Liver (tissue), 9 donors: ENCODE measurements around the gene SETD3. TPM values are rescaled to one million over a fixed set of nuclear protein-coding genes. Genes with fewer than 3 reads are reported as not detected.

Experiments used
- DNase-seq: peaks from one replicate; pipeline ENCODE4 v3.0.0-alpha.2; 2017; ENCODE audit warnings: low spot score
- H3K27ac ChIP-seq, 2 donors: one replicate each; pipeline ENCODE4 v1.7.0; 2013; ENCODE audit warnings: inconsistent platforms in 2 of 2, low read length in 2 of 2, control low read depth in 1 of 2, low read depth in 1 of 2, mild to moderate bottlenecking in 1 of 2
- H3K27me3 ChIP-seq, 4 donors: one replicate each; pipeline versions ENCODE4 v1.6.1 to v1.7.0; 2013; ENCODE audit warnings: low read length in 3 of 4, inconsistent platforms in 1 of 4, mild to moderate bottlenecking in 1 of 4, moderate library complexity in 1 of 4; ENCODE audit not compliant: control insufficient read depth in 4 of 4, insufficient read depth in 4 of 4
- H3K36me3 ChIP-seq, 4 donors: one replicate each; pipeline versions ENCODE4 v1.6.1 to v1.7.0; 2013; ENCODE audit warnings: low read length in 3 of 4, mild to moderate bottlenecking in 3 of 4, low read depth in 1 of 4, moderate library complexity in 1 of 4; ENCODE audit not compliant: control insufficient read depth in 4 of 4, insufficient read depth in 3 of 4
- H3K4me1 ChIP-seq, 4 donors: one replicate each; pipeline versions ENCODE4 v1.6.1 to v1.7.0; 2013; ENCODE audit warnings: low read length in 3 of 4, mild to moderate bottlenecking in 3 of 4, moderate library complexity in 1 of 4; ENCODE audit not compliant: control insufficient read depth in 4 of 4, insufficient read depth in 4 of 4
- H3K4me3 ChIP-seq, 3 donors: one replicate each; pipeline versions ENCODE4 v1.6.1 to v1.7.0; 2013; ENCODE audit warnings: low read length in 3 of 3, control low read depth in 1 of 3, low read depth in 1 of 3, mild to moderate bottlenecking in 1 of 3
- H3K9ac ChIP-seq, 2 donors: one replicate each; pipeline ENCODE4 v1.7.0; 2013; ENCODE audit warnings: low read length in 2 of 2, mild to moderate bottlenecking in 2 of 2, moderate library complexity in 2 of 2, control low read depth in 1 of 2, low read depth in 1 of 2
- H3K9me3 ChIP-seq, 4 donors: one replicate each; pipeline versions ENCODE4 v1.6.1 to v1.7.0; 2013; ENCODE audit warnings: low read length in 3 of 4; ENCODE audit not compliant: control insufficient read depth in 4 of 4
- CTCF ChIP-seq: fragments of 150-350 bp; IDR thresholded peaks from 2 replicates; pipeline ENCODE4 v1.5.1; 2017; ENCODE audit warnings: improper control_type of control experiment, low read depth, low read length; ENCODE audit not compliant: missing input control
- EGR1 ChIP-seq, 2 donors: IDR thresholded peaks; 2 replicates each; pipeline ENCODE4 v1.6.1; 2016 to 2018; ENCODE audit warnings: antibody characterized with exemption in 2 of 2, low read depth in 2 of 2
- FOXA1 ChIP-seq: IDR thresholded peaks from 2 replicates; pipeline ENCODE4 v1.6.1; 2016; ENCODE audit warnings: antibody characterized with exemption
- FOXA2 ChIP-seq: IDR thresholded peaks from 2 replicates; pipeline ENCODE4 v1.6.1; 2016; ENCODE audit warnings: antibody characterized with exemption
- GABPA ChIP-seq, 2 donors: IDR thresholded peaks in 1 of 2; conservative IDR thresholded peaks in 1 of 2; 2 replicates each; pipeline ENCODE4 v1.6.1; 2016; ENCODE audit warnings: antibody characterized with exemption in 2 of 2, mild to moderate bottlenecking in 1 of 2, moderate library complexity in 1 of 2
- HNF4A ChIP-seq, 2 donors: conservative IDR thresholded peaks; 2 replicates each; pipeline ENCODE4 v1.6.1; 2016; ENCODE audit warnings: antibody characterized with exemption in 2 of 2, mild to moderate bottlenecking in 2 of 2
- HNF4G ChIP-seq: IDR thresholded peaks from 2 replicates; pipeline ENCODE4 v1.6.1; 2016; ENCODE audit warnings: antibody characterized with exemption
- JUND ChIP-seq, 2 donors: IDR thresholded peaks; 2 replicates each; pipeline ENCODE4 v1.6.1; 2016; ENCODE audit warnings: antibody characterized with exemption in 2 of 2
- NR2F2 ChIP-seq: IDR thresholded peaks from 2 replicates; pipeline ENCODE4 v1.6.1; 2016; ENCODE audit warnings: antibody characterized with exemption
- RAD21 ChIP-seq, 2 donors: IDR thresholded peaks; 2 replicates each; pipeline ENCODE4 v1.6.1; 2016; ENCODE audit warnings: antibody characterized with exemption in 2 of 2, mild to moderate bottlenecking in 2 of 2
- TAF1 ChIP-seq: conservative IDR thresholded peaks from 2 replicates; pipeline ENCODE4 v1.6.1; 2016; ENCODE audit warnings: antibody characterized with exemption, mild to moderate bottlenecking
- WGBS: extraction: QIAGEN DNeasy Blood & Tissue Kit; methylation state at CpG from one replicate; pipeline ENCODE4 v1.1.7; 2013; 5-methylcytosine and 5-hydroxymethylcytosine counted together
- polyA plus RNA-seq, 2 donors: library from polyadenylated mRNA; stranded (reverse) in 1 of 2; unstranded in 1 of 2; fragments of 200-250 nt in 1 of 2; fragments of >200 nt in 1 of 2; fragmentation: Nextera tagmentation in 1 of 2; extraction: Ambion mirVana in 1 of 2; gene quantifications; one replicate each; pipeline versions ENCODE4 v1.2.1 to v1.2.3, GENCODE V29; 2013 to 2015
- total RNA-seq, 2 donors: library from RNA; depleted of rRNA; stranded (reverse); fragments of >200 nt; gene quantifications; one replicate each; pipeline ENCODE4 v1.2.3, GENCODE V29; 2014
- TF ChIP-seq, protein P1 (sequence below): IDR thresholded peaks from 2 replicates; pipeline ENCODE4 v1.6.1; 2016; ENCODE audit warnings: antibody characterized with exemption, mild to moderate bottlenecking
- donor health status: healthy.
- donor health status: healthy.
- donor health status: healthy.
- donor health status: healthy.
- donor health status: healthy.

SETD3 gene
- total and polyA plus RNA-seq, 4 donors = 18.7 to 39.7 (median 19.4) TPM

DNA sequence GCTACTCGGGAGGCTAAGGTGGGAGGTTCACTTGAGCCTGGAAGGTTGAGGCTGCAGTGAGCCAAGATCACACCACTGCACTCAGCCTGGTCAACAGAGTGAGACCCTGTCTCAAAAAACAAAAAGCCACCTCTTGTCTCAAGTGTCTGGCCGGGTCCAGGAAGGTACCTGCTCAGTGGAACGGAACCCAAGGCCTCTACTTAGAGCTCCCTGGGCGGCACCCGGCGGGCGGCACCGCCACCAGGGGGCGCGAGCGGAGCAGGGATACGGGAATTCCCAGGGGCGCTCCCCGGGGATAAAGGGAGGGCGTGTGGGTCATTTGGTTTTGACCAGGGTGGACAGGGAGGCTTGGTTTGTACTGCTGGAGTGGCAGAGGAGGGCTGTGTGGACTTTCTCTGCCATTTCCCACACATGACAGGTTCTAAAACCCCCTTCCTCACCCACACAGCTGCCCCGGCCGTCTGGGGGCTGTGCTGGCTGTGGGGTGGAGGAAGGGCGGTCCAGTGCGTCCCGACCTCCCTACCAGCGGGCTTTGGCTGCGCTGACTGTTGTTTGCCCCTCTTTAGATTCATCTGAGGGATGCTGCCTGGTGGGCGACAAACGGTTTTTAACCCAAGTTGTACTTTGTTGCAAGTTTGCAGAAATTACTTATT lies 91.4 kb downstream of the SETD3 start:
- no peak for TF ChIP-seq FOXA1
- no peak for TF ChIP-seq EGR1 (IDR thresholded peaks at IDR 0.05; ENCODE audit: low read depth in 2 of 2)
- peak; percentile 59 for TF ChIP-seq CTCF
- TF ChIP-seq HNF4A (conservative IDR thresholded peaks at IDR 0.05) = no peak
- TF ChIP-seq TAF1 = no peak
- no peak for TF ChIP-seq FOXA2
- TF ChIP-seq HNF4G = no peak
- TF ChIP-seq NR2F2 = no peak
- TF ChIP-seq JUND (IDR thresholded peaks at IDR 0.05) = no peak
- TF ChIP-seq RAD21 (IDR thresholded peaks at IDR 0.05) = peak; percentile 62 to 74
- H3K9ac ChIP-seq = no peak overlapping the region
- H3K4me1 ChIP-seq = peaks cover 8 to 27% (median 22%) of the 10 kb centered on the region in 4 donors

DNA sequence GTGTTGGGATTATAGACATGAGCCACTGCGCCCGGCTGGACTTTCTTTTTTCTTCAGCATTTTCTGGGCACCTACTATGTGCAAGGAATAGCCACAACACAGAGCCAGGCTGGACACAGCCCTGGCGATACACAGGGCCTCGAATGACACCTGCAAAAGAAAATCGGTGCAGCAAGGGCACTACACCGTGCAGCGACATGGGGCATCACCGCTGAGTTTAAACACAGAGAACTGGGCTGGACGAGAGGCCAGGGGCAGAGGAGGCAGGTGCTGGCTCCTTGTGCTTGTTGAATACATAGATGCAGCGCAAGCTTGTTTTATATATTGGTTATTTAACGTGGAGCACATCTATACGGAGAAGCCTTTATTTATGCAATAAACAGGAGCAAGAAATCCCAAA lies 92.4 kb downstream of the SETD3 start:
- no peak overlapping the region for H3K4me3 ChIP-seq

More for the DNA sequence above, 91.4 kb downstream of the SETD3 start:
- DNase-seq = peak; percentile 73
- Histone ChIP-seq H3K27ac (no peak overlapping the region), H3K4me3 (no peak overlapping the region), H3K36me3 (no peaks in the 10 kb centered on the region), H3K9me3 (no peaks in the 10 kb centered on the region), H3K27me3 (no peaks in the 10 kb centered on the region)
- WGBS = 20% methylated on average over 24 of the region's 24 CpGs

More for the DNA sequence above, 92.4 kb downstream of the SETD3 start:
- Histone ChIP-seq H3K27me3 (no peaks in the 10 kb centered on the region), H3K27ac (no peak overlapping the region), H3K36me3 (no peaks in the 10 kb centered on the region), H3K9me3 (no peaks in the 10 kb centered on the region), H3K9ac (no peak overlapping the region), H3K4me1 (peaks cover 12 to 35% (median 26%) of the 10 kb centered on the region in 4 donors)
- no peak for DNase-seq
- WGBS = 92% methylated on average over 12 of the region's 12 CpGs
- TF ChIP-seq GABPA (IDR thresholded peaks at IDR 0.05 in 1 of 2, conservative IDR thresholded peaks at IDR 0.05 in 1 of 2) (no peak), FOXA1 (no peak)
- TF ChIP-seq, protein P1, sequence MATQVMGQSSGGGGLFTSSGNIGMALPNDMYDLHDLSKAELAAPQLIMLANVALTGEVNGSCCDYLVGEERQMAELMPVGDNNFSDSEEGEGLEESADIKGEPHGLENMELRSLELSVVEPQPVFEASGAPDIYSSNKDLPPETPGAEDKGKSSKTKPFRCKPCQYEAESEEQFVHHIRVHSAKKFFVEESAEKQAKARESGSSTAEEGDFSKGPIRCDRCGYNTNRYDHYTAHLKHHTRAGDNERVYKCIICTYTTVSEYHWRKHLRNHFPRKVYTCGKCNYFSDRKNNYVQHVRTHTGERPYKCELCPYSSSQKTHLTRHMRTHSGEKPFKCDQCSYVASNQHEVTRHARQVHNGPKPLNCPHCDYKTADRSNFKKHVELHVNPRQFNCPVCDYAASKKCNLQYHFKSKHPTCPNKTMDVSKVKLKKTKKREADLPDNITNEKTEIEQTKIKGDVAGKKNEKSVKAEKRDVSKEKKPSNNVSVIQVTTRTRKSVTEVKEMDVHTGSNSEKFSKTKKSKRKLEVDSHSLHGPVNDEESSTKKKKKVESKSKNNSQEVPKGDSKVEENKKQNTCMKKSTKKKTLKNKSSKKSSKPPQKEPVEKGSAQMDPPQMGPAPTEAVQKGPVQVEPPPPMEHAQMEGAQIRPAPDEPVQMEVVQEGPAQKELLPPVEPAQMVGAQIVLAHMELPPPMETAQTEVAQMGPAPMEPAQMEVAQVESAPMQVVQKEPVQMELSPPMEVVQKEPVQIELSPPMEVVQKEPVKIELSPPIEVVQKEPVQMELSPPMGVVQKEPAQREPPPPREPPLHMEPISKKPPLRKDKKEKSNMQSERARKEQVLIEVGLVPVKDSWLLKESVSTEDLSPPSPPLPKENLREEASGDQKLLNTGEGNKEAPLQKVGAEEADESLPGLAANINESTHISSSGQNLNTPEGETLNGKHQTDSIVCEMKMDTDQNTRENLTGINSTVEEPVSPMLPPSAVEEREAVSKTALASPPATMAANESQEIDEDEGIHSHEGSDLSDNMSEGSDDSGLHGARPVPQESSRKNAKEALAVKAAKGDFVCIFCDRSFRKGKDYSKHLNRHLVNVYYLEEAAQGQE = no peak
